Activated naive CD4-positive, alpha-beta T cell treated with anti-CD3 and anti-CD28 coated beads, Interleukin-2, amount 50 U/mL, for 24 hours (primary cell): Measurements from ENCODE around the gene ABCA5.

ENCODE experiments used
- H3K27ac Mint-ChIP-seq: one replicate; pipeline ENCODE4 v1.8.0; 2021; ENCODE audit warnings: mild to moderate bottlenecking, mixed read lengths
- H3K27me3 Mint-ChIP-seq: one replicate; pipeline ENCODE4 v1.8.0; 2021; ENCODE audit warnings: mixed read lengths
- H3K36me3 Mint-ChIP-seq: one replicate; pipeline ENCODE4 v1.8.0; 2021; ENCODE audit warnings: mixed read lengths
- H3K4me1 Mint-ChIP-seq: one replicate; pipeline ENCODE4 v1.8.0; 2021; ENCODE audit warnings: mixed read lengths
- H3K4me3 Mint-ChIP-seq: one replicate; pipeline ENCODE4 v1.8.0; 2021; ENCODE audit warnings: mild to moderate bottlenecking, mixed read lengths
- H3K9me3 Mint-ChIP-seq: one replicate; pipeline ENCODE4 v1.8.0; 2021; ENCODE audit warnings: mixed read lengths

Gene ABCA5, protein sequence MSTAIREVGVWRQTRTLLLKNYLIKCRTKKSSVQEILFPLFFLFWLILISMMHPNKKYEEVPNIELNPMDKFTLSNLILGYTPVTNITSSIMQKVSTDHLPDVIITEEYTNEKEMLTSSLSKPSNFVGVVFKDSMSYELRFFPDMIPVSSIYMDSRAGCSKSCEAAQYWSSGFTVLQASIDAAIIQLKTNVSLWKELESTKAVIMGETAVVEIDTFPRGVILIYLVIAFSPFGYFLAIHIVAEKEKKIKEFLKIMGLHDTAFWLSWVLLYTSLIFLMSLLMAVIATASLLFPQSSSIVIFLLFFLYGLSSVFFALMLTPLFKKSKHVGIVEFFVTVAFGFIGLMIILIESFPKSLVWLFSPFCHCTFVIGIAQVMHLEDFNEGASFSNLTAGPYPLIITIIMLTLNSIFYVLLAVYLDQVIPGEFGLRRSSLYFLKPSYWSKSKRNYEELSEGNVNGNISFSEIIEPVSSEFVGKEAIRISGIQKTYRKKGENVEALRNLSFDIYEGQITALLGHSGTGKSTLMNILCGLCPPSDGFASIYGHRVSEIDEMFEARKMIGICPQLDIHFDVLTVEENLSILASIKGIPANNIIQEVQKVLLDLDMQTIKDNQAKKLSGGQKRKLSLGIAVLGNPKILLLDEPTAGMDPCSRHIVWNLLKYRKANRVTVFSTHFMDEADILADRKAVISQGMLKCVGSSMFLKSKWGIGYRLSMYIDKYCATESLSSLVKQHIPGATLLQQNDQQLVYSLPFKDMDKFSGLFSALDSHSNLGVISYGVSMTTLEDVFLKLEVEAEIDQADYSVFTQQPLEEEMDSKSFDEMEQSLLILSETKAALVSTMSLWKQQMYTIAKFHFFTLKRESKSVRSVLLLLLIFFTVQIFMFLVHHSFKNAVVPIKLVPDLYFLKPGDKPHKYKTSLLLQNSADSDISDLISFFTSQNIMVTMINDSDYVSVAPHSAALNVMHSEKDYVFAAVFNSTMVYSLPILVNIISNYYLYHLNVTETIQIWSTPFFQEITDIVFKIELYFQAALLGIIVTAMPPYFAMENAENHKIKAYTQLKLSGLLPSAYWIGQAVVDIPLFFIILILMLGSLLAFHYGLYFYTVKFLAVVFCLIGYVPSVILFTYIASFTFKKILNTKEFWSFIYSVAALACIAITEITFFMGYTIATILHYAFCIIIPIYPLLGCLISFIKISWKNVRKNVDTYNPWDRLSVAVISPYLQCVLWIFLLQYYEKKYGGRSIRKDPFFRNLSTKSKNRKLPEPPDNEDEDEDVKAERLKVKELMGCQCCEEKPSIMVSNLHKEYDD (N-terminal part only)

DNA sequence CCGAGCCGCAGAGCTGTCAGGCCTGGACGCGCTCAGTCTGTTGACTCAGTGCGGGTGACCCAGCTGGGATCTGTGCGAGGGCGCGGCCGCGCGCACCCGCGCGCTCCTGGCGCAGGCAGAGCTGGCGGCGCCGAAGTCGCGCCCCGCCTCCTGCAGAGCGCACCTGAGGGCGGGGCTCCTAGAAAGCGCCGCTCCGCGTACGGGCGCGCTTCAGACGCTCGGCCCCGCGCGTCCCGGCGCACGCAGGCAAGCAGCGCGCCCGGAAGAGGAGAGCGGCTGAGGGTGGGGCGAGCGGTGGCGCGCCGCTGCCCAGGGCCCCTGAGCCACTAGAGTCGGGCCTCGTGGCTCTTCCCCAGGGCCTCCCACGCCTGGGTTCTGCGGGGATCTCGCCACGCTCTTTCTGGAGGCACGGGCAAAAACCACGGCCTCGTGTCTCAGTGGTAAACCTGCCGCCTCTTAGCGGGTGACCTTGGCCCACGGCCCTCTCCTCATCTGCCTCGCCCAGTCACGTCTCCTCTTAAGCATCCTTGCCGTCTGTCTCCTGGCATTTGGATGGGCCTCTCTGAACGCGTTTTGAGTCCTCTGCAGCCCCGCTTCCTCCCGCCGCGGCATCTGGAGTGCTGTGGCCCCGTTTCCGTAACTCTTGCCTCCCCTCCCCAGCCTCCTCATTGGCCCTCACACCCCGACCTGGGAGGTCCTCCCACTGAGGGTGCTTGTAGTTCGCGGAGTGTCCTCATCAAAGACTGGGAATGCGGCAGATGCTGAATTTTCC lies at the start of gene ABCA5:
Gene ABCA5, minus strand, starts transcription at position 74 of the 772 bp plus-strand sequence. CDS start 12,718 bp downstream, outside the sequence.
- H3K36me3 Mint-ChIP-seq: peaks cover 2% of the 10 kb centered on the region
- peak within 1 kb of the TSS; percentile 97 for H3K27ac Mint-ChIP-seq
- no peaks in the 10 kb centered on the region for H3K9me3 Mint-ChIP-seq
- H3K4me3 Mint-ChIP-seq: peak within 1 kb of the TSS; percentile 94
- H3K4me1 Mint-ChIP-seq: peaks cover 45% of the 10 kb centered on the region
- peaks cover 4% of the 10 kb centered on the region for H3K27me3 Mint-ChIP-seq

- Mint-ChIP-seq H3K4me3 (no peak overlapping the region), H3K36me3 (peaks cover 2% of the 10 kb centered on the region), H3K27me3 (no peaks in the 10 kb centered on the region), H3K27ac (no peak overlapping the region), H3K9me3 (no peaks in the 10 kb centered on the region), H3K4me1 (peaks cover 4% of the 10 kb centered on the region)
Observed at GRCh38 chr17:69375229-69375628, 48.3 kb upstream of the ABCA5 start.

DNA sequence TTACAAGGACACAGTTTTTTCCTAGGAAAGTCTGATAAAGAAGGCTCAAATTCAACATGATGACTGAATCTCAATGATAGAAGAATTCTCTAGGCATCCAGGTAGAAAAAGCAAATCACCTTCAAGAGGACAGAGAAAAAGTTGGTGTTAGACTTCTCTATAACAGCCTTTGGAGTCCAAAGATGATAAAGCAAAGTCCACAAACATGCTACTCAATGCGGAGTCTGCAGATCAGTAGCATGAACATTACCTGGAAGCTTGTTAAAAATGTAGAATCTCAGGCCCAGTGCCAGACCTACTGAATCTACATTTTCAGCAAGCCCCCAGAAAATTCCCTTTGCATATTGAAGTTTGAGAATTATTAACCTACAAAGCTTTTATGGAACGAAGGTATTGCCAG lies 46.1 kb upstream of the ABCA5 start:
- H3K4me3 Mint-ChIP-seq: no peak overlapping the region
- peaks cover 4% of the 10 kb centered on the region for H3K4me1 Mint-ChIP-seq
- peaks cover 1% of the 10 kb centered on the region for H3K27me3 Mint-ChIP-seq
- H3K27ac Mint-ChIP-seq: no peak overlapping the region
- H3K36me3 Mint-ChIP-seq: peaks cover 2% of the 10 kb centered on the region
- no peaks in the 10 kb centered on the region for H3K9me3 Mint-ChIP-seq

DNA sequence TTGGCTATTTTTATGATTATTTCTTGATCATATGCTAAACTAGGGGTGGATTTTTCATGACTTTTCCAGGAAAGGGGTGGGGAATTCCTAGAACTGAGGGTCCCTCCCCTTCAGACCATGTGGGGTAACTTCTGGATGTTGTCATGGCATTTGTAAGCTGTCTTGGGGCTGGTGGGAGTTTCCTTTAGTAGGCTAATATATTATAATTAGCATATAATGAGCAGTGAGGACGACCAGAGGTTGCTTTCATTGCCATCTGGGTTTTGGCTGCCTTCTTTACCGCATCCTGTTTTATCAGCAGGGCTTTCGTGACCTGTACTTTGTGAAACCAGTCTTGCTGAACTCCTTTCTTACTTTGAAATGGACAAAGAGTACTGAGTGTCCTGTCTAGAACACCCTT lies 40.4 kb upstream of the ABCA5 start:
- Mint-ChIP-seq H3K27ac (no peak overlapping the region), H3K4me3 (no peak overlapping the region), H3K9me3 (no peaks in the 10 kb centered on the region), H3K27me3 (peaks cover 5% of the 10 kb centered on the region), H3K4me1 (no peaks in the 10 kb centered on the region), H3K36me3 (no peaks in the 10 kb centered on the region)

DNA sequence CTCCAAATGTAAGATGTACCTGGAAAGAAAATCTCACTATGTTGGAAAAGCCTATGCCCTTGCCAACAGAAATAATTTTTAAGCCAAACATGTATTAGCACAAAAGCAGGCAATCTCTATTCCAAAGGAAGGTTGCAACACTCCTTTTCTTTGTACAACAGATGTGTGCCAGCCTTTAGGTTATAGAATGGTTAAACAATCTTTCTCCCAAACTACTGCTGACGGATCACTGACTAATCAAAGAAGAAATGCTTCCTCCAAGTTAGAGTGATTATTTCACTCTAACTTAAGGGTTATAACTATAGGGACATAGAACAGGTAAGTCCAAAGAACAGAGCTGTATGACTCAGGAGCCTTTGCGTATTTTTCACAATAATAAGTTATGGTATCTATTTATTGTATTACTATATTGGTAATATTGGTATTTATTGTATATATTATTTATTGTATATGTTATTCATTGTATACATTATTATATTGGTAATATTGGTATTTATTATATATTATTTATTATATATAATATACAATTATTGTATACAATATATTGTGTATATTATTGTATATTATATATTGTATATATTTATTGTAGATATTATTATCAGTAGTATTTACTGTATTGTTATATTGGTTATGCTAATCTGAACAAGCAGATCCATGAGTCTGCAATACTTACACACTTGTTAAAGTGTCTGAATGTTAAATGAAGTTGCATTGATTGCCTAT lies 36.7 kb upstream of the ABCA5 start:
- no peaks in the 10 kb centered on the region for H3K9me3 Mint-ChIP-seq
- H3K4me3 Mint-ChIP-seq: no peak overlapping the region
- peaks cover 4% of the 10 kb centered on the region for H3K27me3 Mint-ChIP-seq
- no peak overlapping the region for H3K27ac Mint-ChIP-seq
- no peaks in the 10 kb centered on the region for H3K4me1 Mint-ChIP-seq
- H3K36me3 Mint-ChIP-seq: no peaks in the 10 kb centered on the region

- no peak overlapping the region for H3K27ac Mint-ChIP-seq
- H3K36me3 Mint-ChIP-seq: no peaks in the 10 kb centered on the region
- H3K9me3 Mint-ChIP-seq: no peaks in the 10 kb centered on the region
- H3K27me3 Mint-ChIP-seq: no peaks in the 10 kb centered on the region
- H3K4me3 Mint-ChIP-seq: no peak overlapping the region
- H3K4me1 Mint-ChIP-seq: no peaks in the 10 kb centered on the region
Observed at GRCh38 chr17:69361156-69361555, 34.2 kb upstream of the ABCA5 start.

GRCh38 chr17:69358688-69359596 lies 32.0 kb upstream of the ABCA5 start:
- no peak overlapping the region for H3K27ac Mint-ChIP-seq
- H3K27me3 Mint-ChIP-seq: peaks cover 2% of the 10 kb centered on the region
- no peaks in the 10 kb centered on the region for H3K36me3 Mint-ChIP-seq
- no peaks in the 10 kb centered on the region for H3K9me3 Mint-ChIP-seq
- no peaks in the 10 kb centered on the region for H3K4me1 Mint-ChIP-seq
- no peak overlapping the region for H3K4me3 Mint-ChIP-seq

- Mint-ChIP-seq H3K27ac (no peak overlapping the region), H3K4me1 (no peaks in the 10 kb centered on the region), H3K36me3 (no peaks in the 10 kb centered on the region), H3K9me3 (no peaks in the 10 kb centered on the region), H3K27me3 (peaks cover 2% of the 10 kb centered on the region), H3K4me3 (no peak overlapping the region)
Observed at GRCh38 chr17:69357701-69358100, 30.8 kb upstream of the ABCA5 start.

GRCh38 chr17:69356625-69357024 lies 29.7 kb upstream of the ABCA5 start:
- H3K9me3 Mint-ChIP-seq: no peaks in the 10 kb centered on the region
- H3K36me3 Mint-ChIP-seq: no peaks in the 10 kb centered on the region
- no peak overlapping the region for H3K27ac Mint-ChIP-seq
- H3K27me3 Mint-ChIP-seq: peaks cover 2% of the 10 kb centered on the region
- H3K4me1 Mint-ChIP-seq: no peaks in the 10 kb centered on the region
- H3K4me3 Mint-ChIP-seq: no peak overlapping the region

DNA sequence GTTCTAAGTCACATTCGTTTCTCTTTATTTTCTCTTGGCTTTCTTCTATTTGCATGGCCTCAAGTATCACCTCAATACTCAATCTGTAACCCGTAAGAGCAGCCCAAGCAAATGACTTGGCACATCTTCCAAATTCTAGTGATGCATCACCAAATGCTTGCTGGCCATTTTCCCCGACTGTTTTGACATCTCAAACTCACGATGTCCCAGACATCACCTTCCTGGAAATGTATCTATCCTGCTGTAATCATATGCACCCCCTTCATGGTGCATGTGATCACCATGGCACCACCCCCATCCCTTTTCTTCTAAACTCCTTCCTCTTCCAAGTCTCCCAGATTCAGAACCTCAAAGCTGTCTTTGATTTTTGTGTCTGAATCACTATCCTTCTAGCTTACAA lies 24.0 kb upstream of the ABCA5 start:
- H3K4me1 Mint-ChIP-seq: no peaks in the 10 kb centered on the region
- no peaks in the 10 kb centered on the region for H3K9me3 Mint-ChIP-seq
- no peaks in the 10 kb centered on the region for H3K36me3 Mint-ChIP-seq
- H3K27ac Mint-ChIP-seq: no peak overlapping the region
- H3K4me3 Mint-ChIP-seq: no peak overlapping the region
- peaks cover 5% of the 10 kb centered on the region for H3K27me3 Mint-ChIP-seq

GRCh38 chr17:69348429-69348828 lies 21.5 kb upstream of the ABCA5 start:
- Mint-ChIP-seq H3K36me3 (no peaks in the 10 kb centered on the region), H3K4me1 (no peaks in the 10 kb centered on the region), H3K9me3 (no peaks in the 10 kb centered on the region), H3K27me3 (peaks cover 5% of the 10 kb centered on the region), H3K4me3 (no peak overlapping the region), H3K27ac (no peak overlapping the region)

DNA sequence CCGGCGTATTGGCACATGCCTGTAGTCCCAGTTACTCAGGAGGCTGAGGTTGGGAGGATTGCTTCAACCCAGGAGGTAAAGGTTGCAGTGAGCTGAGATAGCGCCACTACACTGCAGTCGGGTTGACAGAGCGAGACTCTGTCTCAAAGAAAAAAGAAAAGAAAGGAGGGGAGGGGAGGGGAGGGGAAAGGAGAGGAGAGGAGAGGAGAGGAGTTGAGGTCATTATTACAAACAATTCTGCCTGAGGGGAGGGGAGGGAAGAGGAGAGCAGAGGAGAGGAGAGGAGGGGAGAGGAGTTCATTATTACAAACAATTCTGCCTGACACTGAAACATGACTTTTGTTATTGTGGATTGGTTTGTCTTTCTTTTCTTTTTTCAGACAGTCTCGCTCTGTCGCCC lies 19.8 kb upstream of the ABCA5 start:
- Mint-ChIP-seq H3K4me3 (no peak overlapping the region), H3K27ac (no peak overlapping the region), H3K4me1 (no peaks in the 10 kb centered on the region), H3K36me3 (no peaks in the 10 kb centered on the region), H3K9me3 (no peaks in the 10 kb centered on the region), H3K27me3 (peaks cover 5% of the 10 kb centered on the region)

DNA sequence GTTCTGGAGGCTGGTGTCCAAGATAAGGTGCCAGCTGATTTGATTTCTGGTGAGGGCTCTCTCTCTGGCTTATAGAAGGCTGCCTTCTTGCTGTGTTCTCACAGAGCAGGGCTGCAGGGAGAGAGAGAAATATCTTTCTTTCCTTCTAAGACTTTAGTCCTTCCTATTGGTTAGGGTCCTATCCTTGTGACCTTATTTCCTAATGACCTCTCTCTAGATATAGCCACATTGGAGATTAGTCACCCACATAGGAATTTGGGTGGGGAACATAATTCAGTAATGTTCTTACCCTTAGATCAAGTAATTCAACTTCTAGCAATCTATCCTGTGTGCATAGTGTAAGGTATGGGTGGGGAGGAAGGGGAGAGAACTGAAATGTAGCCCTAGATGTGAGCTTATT lies 18.0 kb upstream of the ABCA5 start:
- H3K4me1 Mint-ChIP-seq: no peaks in the 10 kb centered on the region
- H3K27me3 Mint-ChIP-seq: peaks cover 7% of the 10 kb centered on the region
- H3K36me3 Mint-ChIP-seq: no peaks in the 10 kb centered on the region
- no peak overlapping the region for H3K4me3 Mint-ChIP-seq
- H3K9me3 Mint-ChIP-seq: no peaks in the 10 kb centered on the region
- no peak overlapping the region for H3K27ac Mint-ChIP-seq
